ENCODE results near the gene NUDT4B. TPM values are rescaled to one million over a fixed set of nuclear protein-coding genes. Genes with fewer than 3 reads are reported as not detected.
"Not testable (repeated sequence)": the region's sequence is repeated elsewhere in the genome, so short reads cannot be mapped to it uniquely, and the experiment has no call there.

The NUDT4B gene
- total and polyA plus RNA-seq, 4 donors, result 0.25 to 21.0 (median 3.9) TPM

GRCh38 chr1:148729541-148729940 lies 19.0 kb upstream of the NUDT4B start:
- H3K27me3 ChIP-seq (ENCODE audit: control insufficient read depth in 4 of 4, insufficient read depth in 4 of 4, low read length in 3 of 4); DNase-seq (ENCODE audit: low spot score); H3K36me3 ChIP-seq (ENCODE audit: control insufficient read depth in 4 of 4, insufficient read depth in 3 of 4, low read depth in 1 of 4, low read length in 3 of 4); H3K9me3 ChIP-seq (ENCODE audit: control insufficient read depth in 4 of 4, low read length in 3 of 4); H3K4me3 ChIP-seq (ENCODE audit: low read depth in 1 of 3, low read length in 3 of 3); H3K9ac ChIP-seq (ENCODE audit: low read depth in 1 of 2, low read length in 2 of 2); H3K27ac ChIP-seq (ENCODE audit: low read depth in 1 of 2, low read length in 2 of 2); H3K4me1 ChIP-seq (ENCODE audit: control insufficient read depth in 4 of 4, insufficient read depth in 4 of 4, low read length in 3 of 4): not testable (repeated sequence)
- no CpG with 5 or more reads among the region's 2 CpGs for WGBS

GRCh38 chr1:148732277-148732676 lies 16.3 kb upstream of the NUDT4B start:
- H3K36me3 ChIP-seq (ENCODE audit: control insufficient read depth in 4 of 4, insufficient read depth in 3 of 4, low read depth in 1 of 4, low read length in 3 of 4); H3K4me3 ChIP-seq (ENCODE audit: low read depth in 1 of 3, low read length in 3 of 3); H3K27me3 ChIP-seq (ENCODE audit: control insufficient read depth in 4 of 4, insufficient read depth in 4 of 4, low read length in 3 of 4); H3K9me3 ChIP-seq (ENCODE audit: control insufficient read depth in 4 of 4, low read length in 3 of 4); H3K4me1 ChIP-seq (ENCODE audit: control insufficient read depth in 4 of 4, insufficient read depth in 4 of 4, low read length in 3 of 4); DNase-seq (ENCODE audit: low spot score); H3K27ac ChIP-seq (ENCODE audit: low read depth in 1 of 2, low read length in 2 of 2); H3K9ac ChIP-seq (ENCODE audit: low read depth in 1 of 2, low read length in 2 of 2): not testable (repeated sequence)
- no CpG with 5 or more reads among the region's 4 CpGs for WGBS

- not testable (repeated sequence) for H3K4me1 ChIP-seq (ENCODE audit: control insufficient read depth in 4 of 4, insufficient read depth in 4 of 4, low read length in 3 of 4); H3K27ac ChIP-seq (ENCODE audit: low read depth in 1 of 2, low read length in 2 of 2); H3K4me3 ChIP-seq (ENCODE audit: low read depth in 1 of 3, low read length in 3 of 3); H3K9ac ChIP-seq (ENCODE audit: low read depth in 1 of 2, low read length in 2 of 2); H3K36me3 ChIP-seq (ENCODE audit: control insufficient read depth in 4 of 4, insufficient read depth in 3 of 4, low read depth in 1 of 4, low read length in 3 of 4); DNase-seq (ENCODE audit: low spot score); H3K27me3 ChIP-seq (ENCODE audit: control insufficient read depth in 4 of 4, insufficient read depth in 4 of 4, low read length in 3 of 4); H3K9me3 ChIP-seq (ENCODE audit: control insufficient read depth in 4 of 4, low read length in 3 of 4)
- WGBS, result no CpG with 5 or more reads among the region's 5 CpGs
Measured at GRCh38 chr1:148733585-148734310, 14.8 kb upstream of the NUDT4B start.

- not testable (repeated sequence) for H3K4me3 ChIP-seq (ENCODE audit: low read depth in 1 of 3, low read length in 3 of 3); H3K27me3 ChIP-seq (ENCODE audit: control insufficient read depth in 4 of 4, insufficient read depth in 4 of 4, low read length in 3 of 4); H3K9me3 ChIP-seq (ENCODE audit: control insufficient read depth in 4 of 4, low read length in 3 of 4); H3K4me1 ChIP-seq (ENCODE audit: control insufficient read depth in 4 of 4, insufficient read depth in 4 of 4, low read length in 3 of 4); H3K27ac ChIP-seq (ENCODE audit: low read depth in 1 of 2, low read length in 2 of 2); DNase-seq (ENCODE audit: low spot score); H3K36me3 ChIP-seq (ENCODE audit: control insufficient read depth in 4 of 4, insufficient read depth in 3 of 4, low read depth in 1 of 4, low read length in 3 of 4); H3K9ac ChIP-seq (ENCODE audit: low read depth in 1 of 2, low read length in 2 of 2)
- WGBS, result no CpG with 5 or more reads among the region's 3 CpGs
Measured at GRCh38 chr1:148734311-148734662, 14.3 kb upstream of the NUDT4B start.

GRCh38 chr1:148735538-148735937 lies 13.0 kb upstream of the NUDT4B start:
- not testable (repeated sequence) for H3K9me3 ChIP-seq (ENCODE audit: control insufficient read depth in 4 of 4, low read length in 3 of 4); DNase-seq (ENCODE audit: low spot score); H3K27me3 ChIP-seq (ENCODE audit: control insufficient read depth in 4 of 4, insufficient read depth in 4 of 4, low read length in 3 of 4); H3K9ac ChIP-seq (ENCODE audit: low read depth in 1 of 2, low read length in 2 of 2); H3K4me3 ChIP-seq (ENCODE audit: low read depth in 1 of 3, low read length in 3 of 3); H3K36me3 ChIP-seq (ENCODE audit: control insufficient read depth in 4 of 4, insufficient read depth in 3 of 4, low read depth in 1 of 4, low read length in 3 of 4); H3K27ac ChIP-seq (ENCODE audit: low read depth in 1 of 2, low read length in 2 of 2); H3K4me1 ChIP-seq (ENCODE audit: control insufficient read depth in 4 of 4, insufficient read depth in 4 of 4, low read length in 3 of 4)
- WGBS, result no CpG with 5 or more reads among the region's 1 CpG

- not testable (repeated sequence) for H3K4me1 ChIP-seq (ENCODE audit: control insufficient read depth in 4 of 4, insufficient read depth in 4 of 4, low read length in 3 of 4); H3K9ac ChIP-seq (ENCODE audit: low read depth in 1 of 2, low read length in 2 of 2); H3K27ac ChIP-seq (ENCODE audit: low read depth in 1 of 2, low read length in 2 of 2); H3K27me3 ChIP-seq (ENCODE audit: control insufficient read depth in 4 of 4, insufficient read depth in 4 of 4, low read length in 3 of 4); H3K4me3 ChIP-seq (ENCODE audit: low read depth in 1 of 3, low read length in 3 of 3); H3K36me3 ChIP-seq (ENCODE audit: control insufficient read depth in 4 of 4, insufficient read depth in 3 of 4, low read depth in 1 of 4, low read length in 3 of 4); H3K9me3 ChIP-seq (ENCODE audit: control insufficient read depth in 4 of 4, low read length in 3 of 4); DNase-seq (ENCODE audit: low spot score)
- WGBS, result no CpG with 5 or more reads among the region's 6 CpGs
Measured at GRCh38 chr1:148738667-148739066, 9.9 kb upstream of the NUDT4B start.

GRCh38 chr1:148743200-148743599 lies 5.4 kb upstream of the NUDT4B start:
- DNase-seq (ENCODE audit: low spot score), result not testable (repeated sequence)

GRCh38 chr1:148743726-148744720 lies 4.6 kb upstream of the NUDT4B start:
- not testable (repeated sequence) for H3K27me3 ChIP-seq (ENCODE audit: control insufficient read depth in 4 of 4, insufficient read depth in 4 of 4, low read length in 3 of 4); H3K4me1 ChIP-seq (ENCODE audit: control insufficient read depth in 4 of 4, insufficient read depth in 4 of 4, low read length in 3 of 4); H3K9ac ChIP-seq (ENCODE audit: low read depth in 1 of 2, low read length in 2 of 2); H3K9me3 ChIP-seq (ENCODE audit: control insufficient read depth in 4 of 4, low read length in 3 of 4); H3K36me3 ChIP-seq (ENCODE audit: control insufficient read depth in 4 of 4, insufficient read depth in 3 of 4, low read depth in 1 of 4, low read length in 3 of 4); H3K4me3 ChIP-seq (ENCODE audit: low read depth in 1 of 3, low read length in 3 of 3); DNase-seq (ENCODE audit: low spot score); H3K27ac ChIP-seq (ENCODE audit: low read depth in 1 of 2, low read length in 2 of 2)
- no CpG with 5 or more reads among the region's 9 CpGs for WGBS

More at GRCh38 chr1:148743200-148743599, 5.4 kb upstream of the NUDT4B start:
- not testable (repeated sequence) for H3K4me3 ChIP-seq (ENCODE audit: low read depth in 1 of 3, low read length in 3 of 3); H3K27me3 ChIP-seq (ENCODE audit: control insufficient read depth in 4 of 4, insufficient read depth in 4 of 4, low read length in 3 of 4); H3K9ac ChIP-seq (ENCODE audit: low read depth in 1 of 2, low read length in 2 of 2); H3K4me1 ChIP-seq (ENCODE audit: control insufficient read depth in 4 of 4, insufficient read depth in 4 of 4, low read length in 3 of 4); H3K9me3 ChIP-seq (ENCODE audit: control insufficient read depth in 4 of 4, low read length in 3 of 4); H3K36me3 ChIP-seq (ENCODE audit: control insufficient read depth in 4 of 4, insufficient read depth in 3 of 4, low read depth in 1 of 4, low read length in 3 of 4); H3K27ac ChIP-seq (ENCODE audit: low read depth in 1 of 2, low read length in 2 of 2)
- no CpG with 5 or more reads among the region's 4 CpGs for WGBS

Measured in liver (tissue), 9 donors.